ENCODE measurements around the gene PPP2CA. TPM values are rescaled to one million over a fixed set of nuclear protein-coding genes. Genes with fewer than 3 reads are reported as not detected.

PPP2CA gene
- total and polyA plus RNA-seq, 9 of the 15 experiments (the other 6 are each of a cell fraction or from before 2014, with no cell fraction given): 23.0 to 257 (median 109) TPM

- 0 out of 2 replicates have a peak, but pooled peaks have one; percentile 55 for TF ChIP-seq SMAD4 (CRISPR knock-in tag; conservative IDR thresholded peaks at IDR 0.05)
- TF ChIP-seq MAFK (IDR thresholded peaks at IDR 0.05; ENCODE audit: low read length): peak; percentile 31; the same call in 1 of the 2 replicates
- no peak; the same call in 1 of the 2 replicates for TF ChIP-seq E2F4 (CRISPR knock-in tag; IDR thresholded peaks at IDR 0.05; ENCODE audit: low read depth)
- peak; percentile 63 for TF ChIP-seq HMGN3 (IDR thresholded peaks at IDR 0.05; ENCODE audit: borderline replicate concordance, extremely low read depth, insufficient read length, low read depth, low read length)
- 0 out of 2 replicates have a peak, but pooled peaks have one; percentile 29 for TF ChIP-seq ESRRA (IDR thresholded peaks at IDR 0.05; ENCODE audit: borderline replicate concordance, low read depth)
- no peak for TF ChIP-seq JUN (IDR thresholded peaks at IDR 0.05; ENCODE audit: borderline replicate concordance, low read depth, low read length)
- TF ChIP-seq JUN (CRISPR knock-in tag; IDR thresholded peaks at IDR 0.05; ENCODE audit: borderline replicate concordance): 0 out of 2 replicates have a peak, but pooled peaks have one; percentile 28
- no peak for TF ChIP-seq CEBPB (tag; IDR thresholded peaks at IDR 0.05)
- peak in 1 of 2 experiments; percentile 8; a peak in 1 of 4 replicates for TF ChIP-seq UBTF (IDR thresholded peaks at IDR 0.05; ENCODE audit: borderline replicate concordance in 1 of 2, low read depth in 2 of 2, low read length in 2 of 2)
- TF ChIP-seq PRDM10 (IDR thresholded peaks at IDR 0.05; ENCODE audit: partially characterized antibody): peak; percentile 51
- TF ChIP-seq ZNF124 (CRISPR knock-in tag; IDR thresholded peaks at IDR 0.05): no peak
- peak; percentile 36 for TF ChIP-seq TAF9B (IDR thresholded peaks at IDR 0.05; ENCODE audit: partially characterized antibody)
- no peak for TF ChIP-seq BRCA1 (IDR thresholded peaks at IDR 0.05)
- 0 out of 2 replicates have a peak, but pooled peaks have one; percentile 33 for TF ChIP-seq BRCA1 (CRISPR knock-in tag; IDR thresholded peaks at IDR 0.05)
- TF ChIP-seq TEAD4 (IDR thresholded peaks at IDR 0.05; ENCODE audit: low read length): peak; percentile 7; the same call in 1 of the 2 replicates
- TF ChIP-seq TEAD4 (CRISPR knock-in tag; IDR thresholded peaks at IDR 0.05; ENCODE audit: borderline replicate concordance): peak; percentile 66; the same call in 1 of the 2 replicates
These were observed 739 bp downstream of the PPP2CA start (continued) for GRCh38 chr5:134224888-134225779.

Measured in K562 (cell line).